PC-9 (cell line): ENCODE data around the gene IHH. TPM values are rescaled to one million over a fixed set of nuclear protein-coding genes. Genes with fewer than 3 reads are reported as not detected.

ENCODE experiments used
- BruUV-seq: library from RNA; stranded (reverse); fragments of 400-500 nt; replicated peaks from 2 replicates; lab custom pipeline; 2021; lab: Mats Ljungman, UMichigan
- CTCF ChIA-PET: fragments of 300-600 bp; sonication (Branson Sonifier 250); formaldehyde crosslinking; loops from one replicate; lab custom pipeline; 2022; ENCODE audit warnings: antibody characterized with exemption; lab: Charles Lee
- POLR2A ChIA-PET: fragments of 300-600 bp; sonication (Branson Sonifier 250); formaldehyde crosslinking; loops from one replicate; lab custom pipeline; 2022; ENCODE audit warnings: antibody characterized with exemption; ENCODE audit not compliant: unreplicated experiment; lab: Charles Lee
- DNase-seq, 2 experiments: peaks; one replicate each; pipeline versions ENCODE4 v3.0.0 to v3.0.0-alpha.2; 2015 to 2022; ENCODE audit warnings: mixed read lengths in 1 of 2
- H2AFZ ChIP-seq: fragments of 200-600 bp; sonication (generic); 2 replicates; pipeline ENCODE4 v1.8.1; 2017; ENCODE audit warnings: antibody characterized with exemption
- H3F3A ChIP-seq: fragments of 200-600 bp; sonication (generic); 2 replicates; pipeline ENCODE4 v1.8.1; 2017; ENCODE audit warnings: antibody characterized with exemption, mild to moderate bottlenecking, low read depth; ENCODE audit not compliant: insufficient read depth
- H3K27ac ChIP-seq: fragments of 200-600 bp; sonication (generic); 2 replicates; pipeline ENCODE4 v1.6.1; 2016; ENCODE audit warnings: mixed run types
- H3K27me3 ChIP-seq: fragments of 200-600 bp; sonication (generic); 2 replicates; pipeline ENCODE4 v1.6.1; 2016; ENCODE audit warnings: low read depth, mixed run types; ENCODE audit not compliant: insufficient read depth
- H3K36me3 ChIP-seq: fragments of 200-600 bp; sonication (generic); 2 replicates; pipeline ENCODE4 v1.6.1; 2016; ENCODE audit warnings: low read depth, mixed run types
- H3K4me1 ChIP-seq: fragments of 200-600 bp; sonication (generic); replicated peaks from 2 replicates; pipeline ENCODE4 v1.6.1; 2016; ENCODE audit warnings: mixed run types; ENCODE audit not compliant: insufficient read depth
- H3K4me2 ChIP-seq: fragments of 200-600 bp; sonication (generic); 2 replicates; pipeline ENCODE4 v1.6.1; 2017; ENCODE audit warnings: mixed run types
- H3K4me3 ChIP-seq: fragments of 200-600 bp; sonication (generic); 2 replicates; pipeline ENCODE4 v1.6.1; 2016; ENCODE audit warnings: mixed run types
- H3K79me2 ChIP-seq: fragments of 200-600 bp; sonication (generic); 2 replicates; pipeline ENCODE4 v1.6.1; 2017; ENCODE audit warnings: low read depth, mixed run types
- H3K9me2 ChIP-seq: fragments of 200-600 bp; sonication (generic); 2 replicates; pipeline ENCODE4 v1.8.1; 2017; ENCODE audit warnings: mild to moderate bottlenecking; ENCODE audit not compliant: insufficient read depth
- H3K9me3 ChIP-seq: fragments of 200-600 bp; sonication (generic); 2 replicates; pipeline ENCODE4 v1.8.1; 2016; ENCODE audit warnings: low read depth; ENCODE audit not compliant: insufficient read depth
- H4K20me1 ChIP-seq: fragments of 200-600 bp; sonication (generic); 2 replicates; pipeline ENCODE4 v1.8.1; 2017; ENCODE audit not compliant: insufficient read depth
- EZH2 ChIP-seq: fragments of 200-600 bp; sonication (generic); IDR thresholded peaks from 2 replicates; pipeline ENCODE4 v1.8.0; 2017; ENCODE audit warnings: antibody characterized with exemption, low read depth
- intact Hi-C: fragments of 100-400 bp; cut with micrococcal nuclease; formaldehyde crosslinking; loops from one replicate; pipeline ENCODE4 v1.10.0; 2022; ENCODE audit not compliant: unreplicated experiment
- total RNA-seq: library from RNA; stranded (reverse); gene quantifications from 2 replicates; pipeline ENCODE4 v1.2.3, GENCODE V29; 2021
- TF ChIP-seq, protein P1 (sequence below): fragments of 200-600 bp; sonication (generic); conservative IDR thresholded peaks from 2 replicates; pipeline ENCODE4 v1.6.1; 2017; ENCODE audit warnings: mixed run types, antibody characterized with exemption, mild to moderate bottlenecking, moderate library complexity

IHH gene
- total RNA-seq, 1 experiment from 2014 or later = not detected

DNA sequence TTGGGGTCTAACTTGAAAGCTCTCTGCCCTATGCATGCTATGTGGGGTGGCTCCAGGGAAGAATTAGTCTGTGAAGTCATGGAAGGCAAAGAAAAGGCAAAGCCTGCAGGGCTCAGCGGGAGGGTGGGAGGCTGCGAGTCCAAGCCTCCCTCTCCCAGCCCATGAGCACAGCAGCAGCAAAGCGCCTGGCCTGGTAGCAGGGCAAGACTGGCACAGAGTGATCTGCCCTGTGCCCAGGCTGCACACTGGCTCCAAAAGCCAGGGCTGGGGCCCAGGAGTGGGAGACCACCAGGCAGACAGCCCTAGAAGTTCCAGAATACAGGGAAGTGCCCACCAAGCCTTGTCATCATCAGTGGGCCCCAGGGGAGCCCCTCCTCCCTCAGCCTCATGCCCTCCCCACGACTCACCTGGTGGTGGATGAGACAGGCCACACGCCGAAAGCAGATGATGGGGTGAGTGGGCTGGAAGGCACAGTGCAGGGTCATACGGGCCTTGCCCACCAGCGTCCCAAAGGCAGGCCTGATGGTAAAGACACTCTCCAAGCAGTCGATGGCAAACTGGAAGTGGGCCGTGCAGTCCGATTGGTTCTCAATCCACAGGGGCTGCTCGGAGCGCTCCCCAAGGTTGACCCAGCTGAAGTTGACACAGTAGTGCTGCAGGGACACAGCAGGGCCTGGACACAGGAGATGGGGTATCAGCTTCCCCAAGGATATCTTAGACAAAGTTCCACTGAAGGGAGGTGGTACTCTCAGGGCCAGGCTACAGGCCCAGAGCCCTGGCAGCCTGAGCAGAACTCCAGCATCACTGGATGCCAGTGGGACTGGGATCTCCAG, 31.5 kb downstream of the IHH start:
- Histone ChIP-seq H3K36me3 (no peaks in the 10 kb centered on the region), H3K9me3 (no peaks in the 10 kb centered on the region), H3K27ac (no peak overlapping the region), H3K4me2 (no peak overlapping the region), H3F3A (no peaks in the 10 kb centered on the region), H2AFZ (no peak overlapping the region), H3K79me2 (no peaks in the 10 kb centered on the region), H4K20me1 (no peaks in the 10 kb centered on the region), H3K9me2 (no peaks in the 10 kb centered on the region), H3K4me3 (no peak overlapping the region), H3K27me3 (peaks cover 64% of the 10 kb centered on the region; the same call in 1 of the 2 replicates), H3K4me1 (no peaks in the 10 kb centered on the region)
- TF ChIP-seq, protein P1, sequence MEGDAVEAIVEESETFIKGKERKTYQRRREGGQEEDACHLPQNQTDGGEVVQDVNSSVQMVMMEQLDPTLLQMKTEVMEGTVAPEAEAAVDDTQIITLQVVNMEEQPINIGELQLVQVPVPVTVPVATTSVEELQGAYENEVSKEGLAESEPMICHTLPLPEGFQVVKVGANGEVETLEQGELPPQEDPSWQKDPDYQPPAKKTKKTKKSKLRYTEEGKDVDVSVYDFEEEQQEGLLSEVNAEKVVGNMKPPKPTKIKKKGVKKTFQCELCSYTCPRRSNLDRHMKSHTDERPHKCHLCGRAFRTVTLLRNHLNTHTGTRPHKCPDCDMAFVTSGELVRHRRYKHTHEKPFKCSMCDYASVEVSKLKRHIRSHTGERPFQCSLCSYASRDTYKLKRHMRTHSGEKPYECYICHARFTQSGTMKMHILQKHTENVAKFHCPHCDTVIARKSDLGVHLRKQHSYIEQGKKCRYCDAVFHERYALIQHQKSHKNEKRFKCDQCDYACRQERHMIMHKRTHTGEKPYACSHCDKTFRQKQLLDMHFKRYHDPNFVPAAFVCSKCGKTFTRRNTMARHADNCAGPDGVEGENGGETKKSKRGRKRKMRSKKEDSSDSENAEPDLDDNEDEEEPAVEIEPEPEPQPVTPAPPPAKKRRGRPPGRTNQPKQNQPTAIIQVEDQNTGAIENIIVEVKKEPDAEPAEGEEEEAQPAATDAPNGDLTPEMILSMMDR = no peak
- no peak for TF ChIP-seq EZH2
- no TSS peak for BruUV-seq
- intact Hi-C loops = loop anchor here (1.0 kb wide), 2 partner anchors 90 to 126 kb away; no protein-coding TSS in a partner anchor
- DNase-seq = no peak
- POLR2A ChIA-PET = interaction anchor here (0.7 to 0.8 kb wide), 2 partner anchors 126 to 128 kb away, joined by 3 to 4 read pairs; no protein-coding TSS in a partner anchor
- CTCF ChIA-PET = interaction anchor here (0.6 to 1.6 kb wide), 10 partner anchors 28 to 340 kb away, joined by 3 to 22 read pairs (median 4); no protein-coding TSS in a partner anchor

DNA sequence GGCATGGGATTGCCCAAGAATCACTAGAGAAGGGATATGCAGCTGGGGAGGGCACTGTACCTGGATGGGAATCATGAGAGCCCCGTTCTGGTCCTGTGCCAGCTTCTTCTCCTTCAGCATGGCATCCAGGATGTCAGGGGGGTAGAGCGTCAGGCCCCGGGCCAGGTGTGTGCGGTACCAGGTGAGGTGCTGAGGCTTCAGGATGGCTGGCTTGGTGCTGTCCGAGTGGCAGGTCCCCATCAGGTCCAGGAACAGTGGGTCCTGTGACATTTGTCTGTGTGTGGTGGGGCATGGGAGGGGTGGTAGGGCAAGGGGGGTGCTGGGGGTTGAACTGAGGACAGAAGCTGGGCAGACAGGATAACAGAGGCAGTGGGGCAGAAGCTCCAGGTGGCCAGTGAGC, 32.6 kb downstream of the IHH start:
- DNase-seq = no peak
- TF ChIP-seq, protein P1 = no peak
- TF ChIP-seq EZH2 = no peak
- H3K27ac ChIP-seq = no peak overlapping the region
- CTCF ChIA-PET = no interaction called here
- no peaks in the 10 kb centered on the region for H3K79me2 ChIP-seq
- H3K9me3 ChIP-seq = no peaks in the 10 kb centered on the region
- no peak overlapping the region for H3K4me2 ChIP-seq
- no peaks in the 10 kb centered on the region for H4K20me1 ChIP-seq
- intact Hi-C loops = no loop called here
- H3K4me1 ChIP-seq = no peaks in the 10 kb centered on the region
- H3K4me3 ChIP-seq = no peak overlapping the region
- BruUV-seq = no TSS peak
- no peak overlapping the region for H2AFZ ChIP-seq
- no peaks in the 10 kb centered on the region for H3K36me3 ChIP-seq
- POLR2A ChIA-PET = interaction anchor here (0.5 kb wide), 1 partner anchor 802 kb away, joined by 4 read pairs; no protein-coding TSS in a partner anchor
- H3K9me2 ChIP-seq = no peaks in the 10 kb centered on the region
- no peaks in the 10 kb centered on the region for H3F3A ChIP-seq
- H3K27me3 ChIP-seq = peaks cover 58% of the 10 kb centered on the region

DNA sequence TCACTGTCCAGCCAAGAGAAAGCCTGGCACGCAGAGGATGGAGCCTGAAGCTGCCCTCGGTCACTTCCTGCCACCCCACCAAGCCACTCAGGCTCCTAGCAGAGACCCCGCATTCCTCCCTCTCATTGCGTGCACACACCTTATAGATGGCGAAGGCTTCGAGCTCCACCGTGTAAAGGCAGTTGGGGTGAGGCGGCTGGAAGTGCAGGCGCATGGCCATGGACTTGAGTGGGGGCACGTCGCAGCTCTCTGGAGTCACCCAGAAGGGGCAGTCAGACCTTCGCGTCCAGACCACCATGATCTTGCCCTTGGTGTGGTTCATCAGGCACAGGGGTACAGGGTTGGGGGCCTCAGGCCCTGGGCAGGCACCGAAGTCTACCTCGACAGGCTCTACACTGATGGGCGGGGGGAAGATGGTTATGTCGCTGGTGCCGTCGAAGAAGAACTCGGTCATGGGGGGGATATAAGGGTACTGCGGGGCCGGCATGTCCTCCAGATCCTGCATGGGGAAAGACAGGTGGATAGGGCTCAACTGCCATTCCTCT, 33.1 kb downstream of the IHH start:
- Histone ChIP-seq H3K36me3 (no peaks in the 10 kb centered on the region), H3K27me3 (peaks cover 59% of the 10 kb centered on the region), H2AFZ (no peak overlapping the region), H3K4me1 (no peaks in the 10 kb centered on the region), H3K27ac (no peak overlapping the region), H3K4me3 (no peak overlapping the region), H3K79me2 (no peaks in the 10 kb centered on the region), H3F3A (no peaks in the 10 kb centered on the region), H3K4me2 (no peak overlapping the region), H3K9me2 (no peaks in the 10 kb centered on the region), H4K20me1 (no peaks in the 10 kb centered on the region), H3K9me3 (no peaks in the 10 kb centered on the region)
- POLR2A ChIA-PET = interaction anchor here (0.5 kb wide), 1 partner anchor 801 kb away, joined by 4 read pairs; no protein-coding TSS in a partner anchor
- intact Hi-C loops = no loop called here
- TF ChIP-seq, protein P1 = no peak
- no peak for TF ChIP-seq EZH2
- CTCF ChIA-PET = interaction anchor here (0.6 kb wide), 1 partner anchor 1486 kb away, joined by 5 read pairs; no protein-coding TSS in a partner anchor
- DNase-seq = no peak
- BruUV-seq = no TSS peak
